OCI-LY7 (cell line): ENCODE results near the gene ZKSCAN5. TPM values are rescaled to one million over a fixed set of nuclear protein-coding genes. Genes with fewer than 3 reads are reported as not detected.

Experiments used
- BruUV-seq: library from RNA; stranded (reverse); fragments of 400-500 nt; replicated peaks from 2 replicates; lab custom pipeline; 2021; lab: Mats Ljungman, UMichigan
- CTCF ChIA-PET: fragments of 300-600 bp; sonication (Branson Sonifier 250); formaldehyde crosslinking; loops from one replicate; lab custom pipeline; 2022; ENCODE audit warnings: antibody characterized with exemption; ENCODE audit not compliant: unreplicated experiment; lab: Charles Lee
- POLR2A ChIA-PET: fragments of 300-600 bp; sonication (Branson Sonifier 250); formaldehyde crosslinking; loops from one replicate; lab custom pipeline; 2022; ENCODE audit warnings: antibody characterized with exemption; lab: Charles Lee
- DNase-seq: peaks from one replicate; pipeline ENCODE4 v3.0.0-alpha.2; 2015; ENCODE audit warnings: low spot score
- H2AFZ ChIP-seq: fragments of 200-600 bp; sonication (generic), shearing (Covaris generic); 2 replicates; pipeline ENCODE4 v1.6.1; 2014; ENCODE audit warnings: mild to moderate bottlenecking, antibody characterized with exemption, low read length, moderate library complexity
- H3K27ac ChIP-seq: fragments of 200-600 bp; sonication (generic); 2 replicates; pipeline ENCODE4 v1.5.1; 2014; ENCODE audit warnings: mixed run types, low read depth, mild to moderate bottlenecking, moderate library complexity, low read length, inconsistent platforms; ENCODE audit not compliant: poor library complexity, severe bottlenecking
- H3K36me3 ChIP-seq: fragments of 200-600 bp; sonication (generic); 2 replicates; pipeline ENCODE4 v1.6.1; 2014; ENCODE audit warnings: mild to moderate bottlenecking, antibody characterized with exemption, low read length, moderate library complexity, mixed read lengths; ENCODE audit not compliant: insufficient read depth
- H3K4me1 ChIP-seq: fragments of 200-600 bp; sonication (generic); 2 replicates; pipeline ENCODE4 v1.5.1; 2014; ENCODE audit warnings: mild to moderate bottlenecking, low read length; ENCODE audit not compliant: insufficient read depth, poor library complexity, severe bottlenecking
- H3K4me2 ChIP-seq: fragments of 200-600 bp; sonication (generic); 2 replicates; pipeline ENCODE4 v1.6.1; 2014; ENCODE audit warnings: mild to moderate bottlenecking, low read length
- H3K4me3 ChIP-seq: fragments of 200-600 bp; sonication (generic); 2 replicates; pipeline ENCODE4 v1.5.1; 2014; ENCODE audit warnings: mild to moderate bottlenecking, low read depth, low read length; ENCODE audit not compliant: poor library complexity, severe bottlenecking
- H3K79me2 ChIP-seq: fragments of 200-600 bp; sonication (generic); 2 replicates; pipeline ENCODE4 v1.6.1; 2016; ENCODE audit warnings: low read depth, mild to moderate bottlenecking, low read length, moderate library complexity, mixed read lengths; ENCODE audit not compliant: insufficient read depth
- H3K9me2 ChIP-seq: fragments of 200-600 bp; sonication (generic); 2 replicates; pipeline ENCODE4 v1.6.1; 2016; ENCODE audit warnings: mild to moderate bottlenecking, low read length, mixed read lengths; ENCODE audit not compliant: insufficient read depth
- H3K9me3 ChIP-seq: fragments of 200-600 bp; sonication (generic); 2 replicates; pipeline ENCODE4 v1.6.1; 2014; ENCODE audit warnings: mild to moderate bottlenecking, mixed run types, low read length, mixed read lengths
- H4K20me1 ChIP-seq: fragments of 200-600 bp; sonication (generic); 2 replicates; pipeline ENCODE4 v1.6.1; 2014; ENCODE audit warnings: mild to moderate bottlenecking, antibody characterized with exemption, low read length, moderate library complexity, mixed read lengths; ENCODE audit not compliant: insufficient read depth
- EZH2phosphoT487 ChIP-seq: fragments of 200-600 bp; sonication (generic); IDR thresholded peaks from 2 replicates; pipeline ENCODE4 v1.6.1; 2018; ENCODE audit warnings: low read depth, borderline replicate concordance, mild to moderate bottlenecking, mixed run types, antibody characterized with exemption, low read length, moderate library complexity, mixed read lengths
- intact Hi-C: fragments of 100-400 bp; cut with micrococcal nuclease; formaldehyde crosslinking; loops from one replicate; pipeline ENCODE4 v1.10.0; 2022; ENCODE audit not compliant: unreplicated experiment
- total RNA-seq, 2 experiments: library from RNA; depleted of rRNA in 1 of 2; stranded (reverse); fragments of >200 nt in 1 of 2; shearing (Covaris generic) in 1 of 2; gene quantifications; 2 replicates each; pipeline ENCODE4 v1.2.3, GENCODE V29; 2014 to 2022
- TF ChIP-seq, protein P1 (sequence below): fragments of 200-600 bp; sonication (generic); conservative IDR thresholded peaks from 2 replicates; pipeline ENCODE4 v1.5.1; 2014; ENCODE audit warnings: mild to moderate bottlenecking, antibody characterized with exemption, low read length, moderate library complexity, mixed read lengths

Gene ZKSCAN5
- total RNA-seq, 2 experiments from 2014 or later = 12.2 to 14.5 TPM

DNA sequence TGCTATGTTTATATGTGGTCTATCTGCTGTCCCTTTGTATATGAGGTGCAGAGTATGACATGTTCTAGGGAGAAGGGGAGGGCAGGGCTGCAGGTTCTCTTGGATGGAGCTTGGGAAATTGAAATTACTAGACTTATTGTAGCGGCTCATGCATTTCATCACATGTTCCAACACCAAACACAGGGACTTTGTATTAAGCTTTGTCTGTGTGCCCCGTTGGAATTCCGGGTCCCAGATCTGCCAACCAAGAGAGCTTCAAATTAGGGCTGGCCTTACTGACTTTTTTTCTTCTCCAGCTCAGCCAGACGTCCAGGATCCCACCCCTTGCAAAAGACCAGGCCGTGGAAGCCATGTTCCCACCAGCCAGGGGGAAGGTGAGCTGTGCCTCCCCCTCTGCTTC, 28.4 kb upstream of the ZKSCAN5 start:
- no peaks in the 10 kb centered on the region for H3K9me2 ChIP-seq
- peaks cover 59% of the 10 kb centered on the region for H3K79me2 ChIP-seq
- intact Hi-C loops = no loop called here
- H3K4me2 ChIP-seq = no peak overlapping the region
- no peaks in the 10 kb centered on the region for H3K9me3 ChIP-seq
- no peak for TF ChIP-seq EZH2phosphoT487
- TF ChIP-seq, protein P1, sequence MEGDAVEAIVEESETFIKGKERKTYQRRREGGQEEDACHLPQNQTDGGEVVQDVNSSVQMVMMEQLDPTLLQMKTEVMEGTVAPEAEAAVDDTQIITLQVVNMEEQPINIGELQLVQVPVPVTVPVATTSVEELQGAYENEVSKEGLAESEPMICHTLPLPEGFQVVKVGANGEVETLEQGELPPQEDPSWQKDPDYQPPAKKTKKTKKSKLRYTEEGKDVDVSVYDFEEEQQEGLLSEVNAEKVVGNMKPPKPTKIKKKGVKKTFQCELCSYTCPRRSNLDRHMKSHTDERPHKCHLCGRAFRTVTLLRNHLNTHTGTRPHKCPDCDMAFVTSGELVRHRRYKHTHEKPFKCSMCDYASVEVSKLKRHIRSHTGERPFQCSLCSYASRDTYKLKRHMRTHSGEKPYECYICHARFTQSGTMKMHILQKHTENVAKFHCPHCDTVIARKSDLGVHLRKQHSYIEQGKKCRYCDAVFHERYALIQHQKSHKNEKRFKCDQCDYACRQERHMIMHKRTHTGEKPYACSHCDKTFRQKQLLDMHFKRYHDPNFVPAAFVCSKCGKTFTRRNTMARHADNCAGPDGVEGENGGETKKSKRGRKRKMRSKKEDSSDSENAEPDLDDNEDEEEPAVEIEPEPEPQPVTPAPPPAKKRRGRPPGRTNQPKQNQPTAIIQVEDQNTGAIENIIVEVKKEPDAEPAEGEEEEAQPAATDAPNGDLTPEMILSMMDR = no peak
- ChIA-PET POLR2A (interaction anchor here (0.7 to 1.2 kb wide), 2 partner anchors 29 to 137 kb away, joined by 3 to 4 read pairs; partner anchors contain the start of gene ZKSCAN5), CTCF (no interaction called here)
- no TSS peak for BruUV-seq
- H4K20me1 ChIP-seq = no peaks in the 10 kb centered on the region; the same call in 1 of the 2 replicates
- peaks cover 54% of the 10 kb centered on the region for H3K36me3 ChIP-seq
- H2AFZ ChIP-seq = no peak overlapping the region
- DNase-seq = no peak
- H3K4me1 ChIP-seq = peaks cover 12% of the 10 kb centered on the region
- no peak overlapping the region for H3K27ac ChIP-seq
- no peak overlapping the region for H3K4me3 ChIP-seq

DNA sequence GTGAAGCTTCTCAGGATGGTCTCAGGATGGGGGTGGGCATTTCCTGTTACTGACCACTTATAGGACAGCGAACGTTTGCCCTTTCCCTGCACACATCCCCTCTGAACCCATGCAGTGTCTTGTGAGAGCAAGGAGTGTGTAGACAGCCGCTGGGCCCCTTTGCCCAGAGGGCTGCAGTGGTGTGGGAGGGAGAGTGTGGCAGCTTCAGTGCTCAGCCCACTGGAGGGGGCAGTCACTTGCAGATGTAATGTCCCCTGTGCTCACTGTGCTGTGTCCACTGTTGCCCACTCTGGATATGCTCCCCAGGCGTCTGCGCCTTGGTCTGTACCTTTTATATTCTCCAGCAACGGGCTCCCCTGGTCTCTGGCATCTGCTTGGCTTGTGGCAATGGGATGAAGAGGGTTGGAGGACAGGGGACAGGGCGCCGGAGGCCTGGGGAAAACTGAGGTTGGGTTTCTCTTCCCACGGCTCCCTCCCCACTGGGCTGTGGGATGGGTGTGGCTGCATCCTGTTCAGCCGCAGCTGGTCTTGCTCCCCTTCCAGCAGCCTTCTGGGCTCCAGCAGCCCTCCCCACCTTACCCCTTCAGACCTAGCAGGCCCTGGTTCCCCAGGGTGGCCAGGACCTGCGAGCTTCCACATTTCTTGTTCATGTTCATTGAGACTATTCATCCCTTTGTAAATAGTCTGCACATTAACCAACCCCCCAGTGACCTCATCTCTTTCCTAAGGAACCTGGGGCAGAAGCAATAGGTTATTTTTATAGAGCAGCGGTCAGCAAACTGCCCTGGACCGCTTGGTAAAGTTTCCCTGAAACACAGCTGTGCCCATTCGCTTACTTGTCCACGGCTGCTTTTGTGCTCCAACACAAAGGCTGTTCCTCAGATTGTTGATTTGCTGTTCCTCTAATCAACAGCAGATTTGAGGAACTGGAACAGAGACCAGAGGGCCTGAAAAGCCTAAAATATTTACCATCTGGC, 25.7 kb upstream of the ZKSCAN5 start:
- Histone ChIP-seq H2AFZ (no peak overlapping the region), H3K27ac (no peak overlapping the region), H3K9me3 (no peaks in the 10 kb centered on the region), H3K4me1 (peaks cover 9% of the 10 kb centered on the region), H3K4me2 (no peak overlapping the region), H3K4me3 (no peak overlapping the region), H3K79me2 (peaks cover 50% of the 10 kb centered on the region), H3K9me2 (no peaks in the 10 kb centered on the region), H4K20me1 (no peaks in the 10 kb centered on the region; the same call in 1 of the 2 replicates), H3K36me3 (peaks cover 74% of the 10 kb centered on the region)
- CTCF ChIA-PET = no interaction called here
- no peak for TF ChIP-seq EZH2phosphoT487
- TF ChIP-seq, protein P1 = no peak
- BruUV-seq = no TSS peak
- POLR2A ChIA-PET = interaction anchor here (0.7 kb wide), 1 partner anchor 15 kb away, joined by 3 read pairs; no protein-coding TSS in a partner anchor
- DNase-seq = no peak
- intact Hi-C loops = no loop called here

DNA sequence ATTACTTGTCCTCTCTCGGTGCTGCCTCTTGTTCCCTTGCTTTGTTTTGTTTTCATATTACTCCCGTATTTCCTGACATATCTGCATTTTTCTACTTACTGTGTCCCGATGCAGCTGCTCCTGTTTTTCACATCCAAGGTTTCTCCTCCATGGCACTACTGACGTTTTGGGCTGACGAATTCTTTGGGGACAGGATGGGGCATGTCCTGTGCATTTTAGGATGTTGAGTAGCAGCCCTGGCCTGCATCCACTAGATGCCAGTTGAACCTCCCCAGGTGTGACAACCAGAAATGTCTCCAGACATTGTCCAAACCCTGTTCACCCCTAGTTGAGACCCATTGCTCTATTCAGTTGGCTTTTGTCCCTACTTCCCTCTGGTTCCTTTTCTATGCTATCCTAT, 19.4 kb upstream of the ZKSCAN5 start:
- ChIA-PET POLR2A (no interaction called here), CTCF (no interaction called here)
- intact Hi-C loops = no loop called here

More for the DNA sequence above, 19.4 kb upstream of the ZKSCAN5 start:
- H4K20me1 ChIP-seq = no peaks in the 10 kb centered on the region
- H3K36me3 ChIP-seq = peaks cover 54% of the 10 kb centered on the region
- H3K27ac ChIP-seq = no peak overlapping the region
- no peaks in the 10 kb centered on the region for H3K9me3 ChIP-seq
- H3K4me3 ChIP-seq = no peak overlapping the region
- no peak overlapping the region for H2AFZ ChIP-seq
- H3K4me1 ChIP-seq = no peaks in the 10 kb centered on the region
- H3K9me2 ChIP-seq = no peaks in the 10 kb centered on the region
- TF ChIP-seq, protein P1 = no peak
- no peak for TF ChIP-seq EZH2phosphoT487
- no TSS peak for BruUV-seq
- H3K4me2 ChIP-seq = no peak overlapping the region
- no peak for DNase-seq
- H3K79me2 ChIP-seq = no peaks in the 10 kb centered on the region
